ENCODE results near the gene FUT2.

Gene FUT2

DNA sequence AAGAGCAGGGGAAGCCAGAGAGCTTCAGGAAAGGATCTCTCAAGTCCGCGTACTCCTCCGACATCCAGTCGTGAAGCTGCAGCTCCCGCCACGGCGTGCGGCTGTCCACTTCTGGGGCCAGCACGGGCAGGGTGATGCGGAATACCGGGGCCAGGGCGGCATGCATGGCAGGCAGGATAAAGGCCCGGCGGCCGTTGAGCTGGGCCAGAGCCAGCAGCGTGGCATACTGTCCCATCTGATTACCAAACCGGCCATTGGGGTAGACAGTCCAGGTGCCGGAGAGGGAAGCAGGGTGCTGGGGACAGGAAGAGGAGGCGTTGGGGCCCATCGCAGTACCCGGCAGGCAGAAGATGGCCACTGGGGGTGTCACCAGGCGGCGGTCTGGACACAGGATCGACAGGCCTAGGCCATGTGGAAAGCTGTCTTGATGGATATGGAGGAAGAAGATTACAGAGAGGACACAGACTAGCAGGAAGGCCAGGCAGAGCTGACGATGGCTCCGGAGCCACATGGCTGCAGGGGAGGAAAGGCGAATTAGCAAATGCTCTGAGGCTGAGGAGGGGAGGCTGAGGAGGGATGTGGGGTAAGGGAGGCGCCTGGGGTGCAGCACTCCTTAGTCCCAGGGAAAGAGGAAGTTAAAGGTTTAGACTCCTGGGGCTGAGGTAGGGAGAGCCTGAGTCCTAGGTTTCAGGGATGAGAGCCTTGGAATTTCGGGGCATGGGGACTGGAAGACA lies 55.2 kb downstream of the FUT2 start:
- no peak for FAIRE-seq
- TF ChIP-seq POLR2AphosphoS5 (IDR thresholded peaks at IDR 0.05; ENCODE audit: low read depth, low read length) (no peak), POLR2A (IDR thresholded peaks at IDR 0.05; ENCODE audit: low read depth, low read length) (no peak), TAF1 (IDR thresholded peaks at IDR 0.05; ENCODE audit: borderline replicate concordance, low read depth, low read length) (no peak)
- no peak for DNase-seq (ENCODE audit: insufficient read length)

DNA sequence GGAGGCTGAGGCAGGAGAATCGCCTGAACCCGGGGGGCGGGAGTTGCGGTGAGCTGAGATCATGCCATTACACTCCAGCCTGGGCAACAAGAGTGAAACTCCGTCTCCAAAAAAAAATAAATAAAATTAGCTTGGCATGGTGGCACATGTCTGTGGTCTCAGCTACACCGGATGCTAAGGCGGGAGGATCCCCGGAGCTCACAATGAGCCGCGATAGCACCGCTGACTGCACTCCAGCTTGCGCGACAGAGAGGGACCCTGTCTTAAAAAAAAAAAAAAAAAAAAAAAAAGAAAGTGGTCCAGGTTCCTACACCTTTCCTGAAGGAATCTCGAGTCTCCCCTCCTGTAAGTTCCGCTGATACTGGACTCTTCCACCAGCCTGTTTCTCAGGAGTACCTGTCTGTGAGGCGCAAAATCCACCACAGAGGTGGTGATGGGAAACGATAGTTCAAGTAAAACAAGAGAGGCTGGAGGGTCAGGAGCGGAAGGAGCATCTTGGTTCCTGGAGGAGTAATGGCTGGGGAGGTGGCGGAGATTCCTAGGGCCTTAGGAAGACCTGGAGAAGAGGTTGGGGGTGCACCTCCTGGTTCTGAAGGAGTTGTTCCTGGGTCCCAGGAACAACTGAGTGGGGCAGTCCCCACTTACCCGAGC lies 56.2 kb downstream of the FUT2 start:
- DNase-seq (ENCODE audit: insufficient read length): no peak
- no peak for TF ChIP-seq POLR2AphosphoS5 (IDR thresholded peaks at IDR 0.05; ENCODE audit: low read depth, low read length)
- no peak for TF ChIP-seq TAF1 (IDR thresholded peaks at IDR 0.05; ENCODE audit: borderline replicate concordance, low read depth, low read length)
- TF ChIP-seq POLR2A (IDR thresholded peaks at IDR 0.05; ENCODE audit: low read depth, low read length): no peak
- no peak for FAIRE-seq

DNA sequence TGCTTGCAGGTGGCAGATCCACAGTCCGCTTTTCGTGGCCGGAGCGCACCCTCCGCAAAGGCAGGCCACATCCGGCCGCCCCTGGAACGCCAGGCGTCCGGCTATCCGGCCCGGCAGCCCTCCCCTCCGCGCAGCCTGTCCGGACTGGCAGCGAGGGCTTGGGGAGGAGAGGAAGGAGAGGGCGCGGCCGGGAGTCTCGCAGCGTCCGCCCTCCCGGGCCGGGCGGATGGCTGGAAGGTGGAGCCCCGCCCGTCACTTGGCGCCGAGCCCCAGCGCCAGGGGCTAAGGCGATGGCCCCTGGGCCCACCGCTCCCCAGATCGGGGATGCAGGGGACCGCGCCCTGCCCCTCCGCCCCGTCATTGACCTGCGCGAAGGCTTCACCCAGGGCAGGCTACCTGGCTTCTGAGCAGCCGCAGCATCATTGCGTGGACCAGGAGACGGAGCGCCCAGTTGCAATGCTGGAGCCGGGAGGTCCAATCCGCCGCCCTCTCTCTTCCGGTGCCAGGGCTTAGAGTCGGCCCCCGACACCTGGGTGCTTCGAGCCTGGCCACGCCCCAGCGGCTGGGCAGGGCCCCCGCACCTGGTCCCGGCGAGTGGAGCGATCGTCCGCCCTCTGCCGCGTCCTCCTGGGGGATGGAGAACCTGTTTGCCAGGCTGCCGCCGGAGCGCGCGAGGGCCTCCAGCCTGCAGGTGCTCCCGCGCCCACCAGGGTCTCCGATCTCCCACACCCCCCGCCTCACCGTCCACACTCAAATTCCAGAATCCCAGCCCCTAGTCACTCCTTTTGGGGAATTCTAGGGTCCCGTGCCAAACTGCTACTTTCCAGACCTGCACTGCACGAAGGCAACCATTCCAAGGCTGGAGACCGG lies 57.0 kb downstream of the FUT2 start, which contains the start of gene FUT1:
Gene FUT1, minus strand, starts transcription at position 146 of the 870 bp plus-strand sequence. CDS start 1,360 bp downstream, outside the sequence.
- FAIRE-seq (no peak), DNase-seq (ENCODE audit: insufficient read length) (no peak)
- TF ChIP-seq TAF1 (IDR thresholded peaks at IDR 0.05; ENCODE audit: borderline replicate concordance, low read depth, low read length): no peak
- TF ChIP-seq POLR2A (IDR thresholded peaks at IDR 0.05; ENCODE audit: low read depth, low read length): no peak
- no peak for TF ChIP-seq POLR2AphosphoS5 (IDR thresholded peaks at IDR 0.05; ENCODE audit: low read depth, low read length)

DNA sequence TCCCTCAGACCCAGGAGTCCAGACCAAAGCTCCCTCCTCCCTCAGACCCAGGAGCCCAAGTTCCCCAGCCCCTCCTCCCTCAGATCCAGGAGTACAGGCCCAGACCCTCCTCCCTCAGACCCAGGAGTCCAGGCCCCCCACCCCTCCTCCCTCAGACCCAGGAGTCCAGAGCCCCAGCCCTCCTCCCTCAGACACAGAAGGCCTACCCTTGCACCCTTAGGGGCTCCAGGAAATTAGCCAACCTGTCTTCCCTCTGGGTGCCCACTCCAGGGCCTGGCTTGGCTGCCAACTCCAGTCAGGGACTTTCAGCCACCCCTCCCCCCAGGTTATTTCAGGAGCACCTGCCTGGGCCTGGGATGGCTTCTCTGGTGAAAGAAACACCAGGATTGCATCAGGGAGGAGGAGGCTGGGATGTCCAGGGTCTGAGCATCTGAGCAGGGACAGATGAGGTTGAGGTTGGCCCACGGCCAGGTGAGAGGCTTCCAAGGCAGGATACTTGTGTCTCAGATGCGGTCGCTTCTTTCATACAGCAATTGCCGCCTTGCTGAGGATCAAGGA lies 59.4 kb downstream of the FUT2 start, which contains the start of gene FGF21:
Gene FGF21, plus strand, starts transcription at position 441 of the 558 bp plus-strand sequence. CDS start 713 bp downstream, outside the sequence.
- FAIRE-seq (no peak), DNase-seq (ENCODE audit: insufficient read length) (no peak)
- TF ChIP-seq POLR2A (IDR thresholded peaks at IDR 0.05; ENCODE audit: low read depth, low read length) (no peak), TAF1 (IDR thresholded peaks at IDR 0.05; ENCODE audit: borderline replicate concordance, low read depth, low read length) (no peak), POLR2AphosphoS5 (IDR thresholded peaks at IDR 0.05; ENCODE audit: low read depth, low read length) (no peak)
